ENCODE measurements around the gene RIPPLY2. TPM values are rescaled to one million over a fixed set of nuclear protein-coding genes. Genes with fewer than 3 reads are reported as not detected.

The RIPPLY2 gene
- total and polyA plus RNA-seq, 9 of the 15 experiments (the other 6 are each of a cell fraction or from before 2014, with no cell fraction given), result not detected

DNA sequence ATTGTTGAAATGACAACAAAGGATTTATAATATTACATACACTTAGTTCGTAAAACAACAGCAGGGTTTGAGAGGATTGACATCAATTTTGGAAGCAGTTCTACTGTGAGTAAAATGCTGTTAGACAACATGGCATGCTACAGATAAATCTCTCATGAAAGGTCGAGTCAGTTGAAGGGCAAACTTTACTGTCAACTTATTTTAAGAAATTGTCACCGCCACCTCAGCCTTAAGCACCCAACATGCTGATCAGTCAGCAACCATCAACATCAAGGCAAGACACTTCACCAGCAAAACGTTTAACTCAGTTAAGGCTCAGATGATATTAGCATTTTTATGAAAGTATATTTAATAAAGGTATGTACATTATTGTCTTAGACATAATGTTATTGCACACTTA, 37.4 kb downstream of the RIPPLY2 start:
- TF ChIP-seq ZNF668 (CRISPR knock-in tag; IDR thresholded peaks at IDR 0.05) (no peak), ZNF75A (CRISPR knock-in tag; IDR thresholded peaks at IDR 0.05) (no peak), ZNF778 (CRISPR knock-in tag; IDR thresholded peaks at IDR 0.05) (no peak), RFX1 (IDR thresholded peaks at IDR 0.05) (no peak)
- in situ Hi-C loops (cut with MboI), result loop anchor here (5.0 to 25.0 kb wide), 2 partner anchors 322 to 872 kb away; partner anchors contain the start of gene TBX18
- CTCF ChIA-PET (ENCODE audit: low intra/inter-chr PET ratio), result no interaction called here
- Histone ChIP-seq H3K27me3 (ENCODE audit: control insufficient read depth in 2 of 2, insufficient read depth in 2 of 2, low read length in 2 of 2) (no peaks in the 10 kb centered on the region), H3K4me2 (ENCODE audit: insufficient read depth, low read length) (no peak overlapping the region), H3K9me1 (ENCODE audit: control insufficient read depth, insufficient read depth, low read length) (no peaks in the 10 kb centered on the region), H3K27ac (ENCODE audit: extremely low read depth, low read depth, low read length) (no peak overlapping the region), H2AFZ (ENCODE audit: low read depth, low read length) (no peak overlapping the region), H3K79me2 (ENCODE audit: control insufficient read depth, insufficient read depth, low read length) (peaks cover 12% of the 10 kb centered on the region), H3K4me1 (replicated peaks in 1 of 2; ENCODE audit: control insufficient read depth in 2 of 2, insufficient read depth in 2 of 2, low read length in 2 of 2) (no peaks in the 10 kb centered on the region), H4K20me1 (replicated peaks; ENCODE audit: control insufficient read depth, insufficient read depth, low read length) (no peaks in the 10 kb centered on the region), H3K36me3 (ENCODE audit: control insufficient read depth, insufficient read depth, low read length) (no peaks in the 10 kb centered on the region; the same call in 2 of the 3 replicates), H3K4me3 (no peak overlapping the region), H3K9ac (ENCODE audit: insufficient read depth in 1 of 2, low read depth in 2 of 2, low read length in 2 of 2) (no peak overlapping the region), H3K9me3 (replicated peaks; ENCODE audit: control insufficient read depth, insufficient read depth, low read depth, low read length) (no peaks in the 10 kb centered on the region)
- POLR2A ChIA-PET, result no interaction called here
- BruUV-seq (replicated peaks), result no TSS peak
- 60% methylated on average over 4 of the region's 4 CpGs for WGBS (ENCODE audit: insufficient coverage, low coverage, missing lambda C conversion rate)
- no peak for DNase-seq (ENCODE audit: extremely low read depth in 1 of 4, low spot score in 3 of 4)
- intact Hi-C loops (cut with micrococcal nuclease), result loop anchor here (5.0 kb wide), 1 partner anchor 172 kb away; no protein-coding TSS in a partner anchor
- FAIRE-seq, result no peak
- no peak for ATAC-seq

DNA sequence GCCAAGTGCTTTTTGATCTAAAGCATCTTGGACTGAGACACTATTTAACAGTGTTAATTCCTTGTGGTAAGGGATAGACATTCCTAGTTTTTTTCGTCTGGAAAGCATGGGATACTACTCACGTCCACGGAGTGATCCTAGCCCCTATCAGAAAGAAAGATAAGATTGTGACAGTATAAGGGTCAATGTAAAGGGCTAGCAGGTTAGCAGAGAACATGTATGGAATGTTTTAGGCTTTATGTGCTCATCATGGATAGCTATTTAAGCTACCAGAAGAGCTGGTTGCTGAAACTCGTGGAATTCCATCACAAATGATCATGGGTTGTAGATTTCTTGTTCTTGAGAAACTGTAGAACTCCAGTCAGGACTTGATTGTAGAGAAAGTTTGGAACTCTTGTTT, 38.4 kb downstream of the RIPPLY2 start:
- BruUV-seq (replicated peaks), result no TSS peak
- Histone ChIP-seq H3K27ac (ENCODE audit: extremely low read depth, low read depth, low read length) (no peak overlapping the region), H4K20me1 (replicated peaks; ENCODE audit: control insufficient read depth, insufficient read depth, low read length) (no peaks in the 10 kb centered on the region), H3K4me2 (ENCODE audit: insufficient read depth, low read length) (no peak overlapping the region), H3K4me1 (replicated peaks in 1 of 2; ENCODE audit: control insufficient read depth in 2 of 2, insufficient read depth in 2 of 2, low read length in 2 of 2) (no peaks in the 10 kb centered on the region), H3K36me3 (ENCODE audit: control insufficient read depth, insufficient read depth, low read length) (no peaks in the 10 kb centered on the region; the same call in 2 of the 3 replicates), H3K79me2 (ENCODE audit: control insufficient read depth, insufficient read depth, low read length) (peaks cover 2% of the 10 kb centered on the region; the same call in 1 of the 3 replicates), H3K9ac (ENCODE audit: insufficient read depth in 1 of 2, low read depth in 2 of 2, low read length in 2 of 2) (no peak overlapping the region), H3K27me3 (ENCODE audit: control insufficient read depth in 2 of 2, insufficient read depth in 2 of 2, low read length in 2 of 2) (no peaks in the 10 kb centered on the region), H3K4me3 (no peak overlapping the region), H3K9me1 (ENCODE audit: control insufficient read depth, insufficient read depth, low read length) (no peaks in the 10 kb centered on the region), H3K9me3 (replicated peaks; ENCODE audit: control insufficient read depth, insufficient read depth, low read depth, low read length) (no peaks in the 10 kb centered on the region), H2AFZ (ENCODE audit: low read depth, low read length) (no peak overlapping the region)
- in situ Hi-C loops (cut with MboI) (loop anchor here (5.0 to 25.0 kb wide), 2 partner anchors 321 to 871 kb away; partner anchors contain the start of gene TBX18), intact Hi-C loops (cut with micrococcal nuclease) (loop anchor here (5.0 kb wide), 1 partner anchor 171 kb away; no protein-coding TSS in a partner anchor)
- ChIA-PET POLR2A (no interaction called here), CTCF (ENCODE audit: low intra/inter-chr PET ratio) (no interaction called here)
- no peak for ATAC-seq
- DNase-seq (ENCODE audit: extremely low read depth in 1 of 4, low spot score in 3 of 4), result no peak
- 35% methylated on average over 4 of the region's 4 CpGs for whole genome bisulfite sequencing (ENCODE audit: insufficient coverage, low coverage, missing lambda C conversion rate)
- TF ChIP-seq ZNF584 (CRISPR knock-in tag; IDR thresholded peaks at IDR 0.05; ENCODE audit: low read depth) (no peak), ZNF408 (CRISPR knock-in tag; IDR thresholded peaks at IDR 0.05; ENCODE audit: low read depth) (no peak), CBFA2T3 (IDR thresholded peaks at IDR 0.05) (no peak), FOS (IDR thresholded peaks at IDR 0.05; ENCODE audit: extremely low read depth, insufficient read length) (no peak)
- TF ChIP-seq, protein P1, sequence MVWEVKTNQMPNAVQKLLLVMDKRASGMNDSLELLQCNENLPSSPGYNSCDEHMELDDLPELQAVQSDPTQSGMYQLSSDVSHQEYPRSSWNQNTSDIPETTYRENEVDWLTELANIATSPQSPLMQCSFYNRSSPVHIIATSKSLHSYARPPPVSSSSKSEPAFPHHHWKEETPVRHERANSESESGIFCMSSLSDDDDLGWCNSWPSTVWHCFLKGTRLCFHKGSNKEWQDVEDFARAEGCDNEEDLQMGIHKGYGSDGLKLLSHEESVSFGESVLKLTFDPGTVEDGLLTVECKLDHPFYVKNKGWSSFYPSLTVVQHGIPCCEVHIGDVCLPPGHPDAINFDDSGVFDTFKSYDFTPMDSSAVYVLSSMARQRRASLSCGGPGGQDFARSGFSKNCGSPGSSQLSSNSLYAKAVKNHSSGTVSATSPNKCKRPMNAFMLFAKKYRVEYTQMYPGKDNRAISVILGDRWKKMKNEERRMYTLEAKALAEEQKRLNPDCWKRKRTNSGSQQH (CRISPR knock-in tag; IDR thresholded peaks at IDR 0.05), result no peak
- no peak for FAIRE-seq
